HG02870 (cell line): Measurements from ENCODE around the gene CHN2.
"Not testable (repeated sequence)": the region's sequence is repeated elsewhere in the genome, so short reads cannot be mapped to it uniquely, and the experiment has no call there.

ENCODE experiments used
- ATAC-seq: cut with Tn5 transposase; IDR thresholded peaks from one replicate; pipeline ENCODE4 v1.9.1; 2021; ENCODE audit warnings: mild to moderate bottlenecking, moderate library complexity; ENCODE audit not compliant: unreplicated experiment

The CHN2 gene

GRCh38 chr7:29255199-29255878, 60.8 kb downstream of the CHN2 start:
- no peak for ATAC-seq

GRCh38 chr7:29255906-29256692, 61.5 kb downstream of the CHN2 start:
- ATAC-seq: no peak

GRCh38 chr7:29256693-29257002, 62.1 kb downstream of the CHN2 start:
- ATAC-seq: no peak

GRCh38 chr7:29258951-29259350, 64.4 kb downstream of the CHN2 start:
- ATAC-seq: no peak

DNA sequence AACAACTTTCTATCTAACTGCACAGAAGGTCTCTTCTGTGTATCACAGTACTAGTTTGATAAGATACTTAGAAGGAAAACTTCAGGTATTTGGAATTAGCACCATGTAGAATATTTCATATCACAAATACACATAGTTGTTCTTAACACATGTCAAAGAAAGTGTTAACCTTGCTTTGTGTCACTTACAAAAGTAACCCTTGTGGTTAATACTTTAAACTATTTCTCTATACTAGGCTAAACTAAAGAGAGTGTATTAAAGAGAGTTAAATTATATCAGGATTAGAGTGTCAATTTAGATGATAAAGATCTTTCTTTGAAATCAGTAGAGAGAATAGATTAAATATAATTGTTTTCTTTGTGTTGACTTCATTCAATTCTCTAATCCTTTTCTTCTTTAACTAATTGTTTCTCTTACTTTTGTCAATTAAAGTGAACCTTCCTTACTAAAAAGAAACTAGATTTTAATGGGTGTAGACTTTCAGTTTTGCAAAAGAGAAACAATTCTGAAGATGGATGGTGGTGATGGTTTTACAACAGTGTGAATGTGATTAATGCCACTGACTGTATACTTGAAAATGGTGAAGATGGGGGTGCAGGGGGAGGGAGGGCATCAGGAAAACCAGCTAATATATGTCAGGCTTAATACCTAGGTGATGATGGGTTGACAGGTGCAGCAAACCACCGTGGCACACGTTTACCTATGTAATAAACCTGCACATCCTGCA, 67.8 kb downstream of the CHN2 start:
- no peak for ATAC-seq

DNA sequence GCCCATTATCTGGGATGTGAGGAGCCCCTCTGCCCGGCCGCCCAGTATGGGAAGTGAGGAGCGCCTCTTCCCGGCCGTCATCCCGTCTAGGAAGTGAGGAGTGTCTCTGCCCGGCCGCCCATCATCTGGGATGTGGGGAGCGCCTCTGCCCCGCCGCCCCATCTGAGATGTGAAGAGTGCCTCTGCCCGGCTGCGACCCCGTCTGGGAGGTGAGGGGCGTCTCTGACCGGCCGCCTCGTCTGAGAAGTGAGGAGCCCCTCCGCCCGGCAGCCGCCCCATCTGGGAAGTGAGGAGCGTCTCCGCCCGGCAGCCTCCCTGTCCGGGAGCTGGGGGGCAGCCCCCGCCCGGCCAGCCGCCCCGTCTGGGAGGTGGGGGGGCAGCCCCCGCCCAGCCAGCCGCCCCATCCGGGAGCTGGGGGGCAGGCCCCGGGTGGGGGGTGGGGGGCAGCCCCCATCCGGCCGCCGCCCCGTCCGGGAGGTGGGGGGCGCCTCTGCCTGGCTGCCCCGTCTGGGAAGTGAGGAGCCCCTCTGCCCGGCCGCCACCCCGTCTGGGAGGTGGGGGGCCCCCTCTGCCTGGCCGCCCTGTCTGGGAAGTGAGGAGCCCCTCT, 69.1 kb downstream of the CHN2 start:
- not testable (repeated sequence) for ATAC-seq

DNA sequence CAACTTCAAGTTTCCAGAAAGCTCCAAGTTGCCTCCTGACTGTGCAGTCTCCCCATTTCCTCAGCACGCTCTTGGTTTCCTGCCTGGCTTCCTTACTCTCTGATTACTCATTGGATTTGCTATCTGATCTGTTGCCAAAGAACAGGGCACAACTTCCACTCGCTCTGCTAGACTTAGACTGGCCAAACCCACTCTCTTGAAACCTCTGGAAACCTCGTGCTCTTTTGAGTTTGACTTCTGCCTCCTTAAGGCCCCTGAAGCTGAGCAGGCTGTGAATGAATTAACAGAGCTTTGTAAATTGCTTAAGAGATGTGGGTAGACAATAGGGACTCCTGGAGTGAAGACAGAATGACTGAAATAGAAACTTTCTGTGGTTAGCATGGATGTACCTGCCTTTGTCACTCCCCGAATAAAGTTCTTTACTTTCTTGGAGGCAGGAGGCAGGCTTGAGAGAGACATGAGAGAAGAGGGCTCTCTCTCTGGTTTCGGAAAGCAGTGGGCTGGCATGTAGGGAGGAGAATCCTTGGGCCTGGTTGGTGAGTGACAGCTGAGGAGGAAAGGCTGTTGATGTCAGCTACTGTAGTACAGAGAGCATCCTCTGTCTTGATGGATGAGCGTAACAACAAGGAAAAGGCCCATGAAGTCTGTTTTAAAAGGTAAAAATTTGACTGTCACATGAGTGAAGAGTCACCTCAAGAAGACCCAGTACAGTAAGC, 70.8 kb downstream of the CHN2 start:
- no peak for ATAC-seq

- ATAC-seq: no peak
Observed at GRCh38 chr7:29269935-29270334, 75.4 kb downstream of the CHN2 start.

DNA sequence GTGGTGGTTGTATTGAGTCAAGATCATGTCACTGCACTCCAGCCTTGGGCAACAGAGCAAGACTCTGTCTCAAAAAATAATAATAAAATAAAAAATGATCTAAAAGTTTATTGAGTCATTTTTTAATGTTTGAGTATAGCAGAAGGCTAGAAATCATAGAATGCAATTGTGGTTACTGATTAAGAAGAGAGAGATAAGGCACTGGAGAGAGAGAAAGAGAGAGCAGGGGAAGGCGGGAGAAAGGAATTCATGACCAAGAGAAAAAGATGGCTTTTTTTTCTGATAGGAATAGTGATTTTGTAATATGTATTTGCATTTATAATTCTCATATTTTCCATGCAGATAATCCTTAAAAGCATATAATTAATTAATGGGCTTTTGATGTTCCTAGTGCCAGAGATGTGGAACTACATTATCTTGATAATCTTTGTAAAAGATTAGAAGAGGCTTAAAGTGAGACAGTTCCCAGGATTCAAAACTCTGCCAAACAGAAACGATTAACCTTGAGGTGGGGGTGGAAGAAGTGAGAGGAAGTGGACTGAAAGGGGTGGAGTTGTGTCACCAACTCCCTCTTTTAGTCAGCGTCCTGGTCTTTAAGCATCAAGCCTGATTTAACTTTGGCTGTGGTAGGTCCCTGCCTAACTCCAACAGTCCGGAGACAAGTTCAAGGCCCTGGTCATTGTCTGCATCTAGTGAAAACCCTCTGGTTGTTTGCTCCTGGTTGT, 76.2 kb downstream of the CHN2 start:
- no peak for ATAC-seq

GRCh38 chr7:29271319-29271658, 76.7 kb downstream of the CHN2 start:
- ATAC-seq: no peak

DNA sequence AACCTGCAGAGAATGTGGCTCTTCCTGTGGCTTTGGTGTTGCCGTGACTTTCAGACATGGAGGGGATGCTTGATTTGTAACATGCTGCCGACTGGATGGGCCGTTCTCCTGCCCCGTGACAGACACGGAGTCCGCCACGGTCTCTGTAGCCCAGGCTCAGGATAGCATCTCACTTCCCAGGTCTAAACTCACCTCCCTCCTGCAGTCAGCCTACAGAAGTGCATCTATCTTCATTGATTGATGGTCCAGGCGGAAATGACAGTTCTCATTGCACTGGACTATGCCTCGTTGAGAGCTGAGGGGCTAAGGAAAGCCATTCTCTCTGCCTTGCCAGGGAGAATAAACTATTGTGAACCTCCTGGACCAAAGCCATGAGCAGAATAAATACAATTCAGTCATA, 77.5 kb downstream of the CHN2 start:
- no peak for ATAC-seq

DNA sequence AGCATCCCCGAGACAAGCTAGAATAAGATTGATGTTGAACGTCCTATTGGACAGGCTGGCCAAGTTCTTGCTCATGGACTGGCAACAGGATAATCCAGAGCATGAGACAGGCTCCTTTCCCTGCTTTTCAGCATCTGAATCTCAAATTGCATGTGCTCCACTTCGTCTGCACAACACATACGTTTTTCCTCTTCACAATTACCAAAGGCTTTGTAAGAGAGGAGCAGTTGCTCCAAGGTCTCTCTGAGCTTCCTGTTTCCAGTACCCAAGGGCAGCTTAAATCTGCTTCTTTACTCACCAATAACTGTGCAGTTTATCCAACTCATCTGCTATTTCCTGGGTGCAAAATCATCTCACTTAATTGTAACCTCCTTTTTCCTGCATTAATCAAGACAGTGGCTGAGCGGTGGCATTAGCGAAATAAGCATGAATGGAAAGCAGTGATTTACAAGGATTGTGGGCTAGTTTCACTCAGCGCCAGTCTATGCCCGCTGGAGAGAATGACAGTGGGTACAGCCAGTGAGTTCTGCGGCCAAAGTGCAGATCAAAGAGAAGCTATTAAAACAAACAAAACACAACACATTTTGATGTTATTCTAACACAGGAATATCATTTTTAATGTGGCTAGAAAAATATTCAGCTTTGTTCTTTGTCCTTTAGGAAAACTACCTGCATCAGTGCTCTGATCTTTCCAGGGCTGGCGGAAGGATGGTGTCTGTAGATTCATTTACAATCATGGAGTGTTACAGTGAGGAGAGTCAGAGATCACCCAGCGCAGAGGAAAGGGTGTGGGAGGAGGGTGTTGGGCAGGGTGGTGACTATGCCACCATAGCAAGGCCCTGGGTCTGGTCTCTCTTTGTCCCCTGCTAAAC, 79.8 kb downstream of the CHN2 start:
- ATAC-seq: no peak

DNA sequence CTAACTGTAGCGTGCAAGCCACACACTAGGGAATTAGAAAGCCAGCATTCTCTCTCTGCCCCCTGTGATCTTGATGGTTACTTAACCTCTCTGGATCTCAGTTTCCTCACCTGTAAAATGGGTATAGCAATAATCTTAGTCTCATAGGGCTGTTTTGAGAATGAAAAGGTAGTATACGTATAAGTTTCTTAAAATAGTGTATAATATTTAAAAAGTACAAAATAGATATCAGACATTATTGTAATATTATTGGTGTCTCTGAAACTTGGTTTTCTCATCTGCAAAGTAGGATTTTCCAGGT, 80.4 kb downstream of the CHN2 start:
- ATAC-seq: no peak

DNA sequence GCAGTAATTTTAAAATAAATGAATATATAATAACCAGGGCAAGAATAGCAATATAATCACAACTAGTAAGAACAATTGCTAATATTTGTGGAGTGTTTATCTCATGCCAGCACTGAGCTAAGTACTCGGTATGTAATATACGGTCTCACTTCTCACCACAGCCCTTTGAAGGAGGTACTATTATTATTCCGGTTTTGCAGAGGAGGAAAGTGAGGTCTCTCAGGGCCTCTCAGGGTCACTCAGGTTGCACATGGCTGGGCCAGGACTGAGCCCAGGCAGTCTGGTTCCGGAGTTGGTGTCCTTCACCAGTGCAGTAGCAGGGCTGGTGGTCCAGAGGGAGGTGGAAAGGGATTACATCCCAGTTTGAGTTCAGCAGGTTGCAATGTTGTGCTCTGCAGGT, 80.9 kb downstream of the CHN2 start:
- no peak for ATAC-seq

GRCh38 chr7:29276199-29276598, 81.6 kb downstream of the CHN2 start:
- ATAC-seq: no peak

DNA sequence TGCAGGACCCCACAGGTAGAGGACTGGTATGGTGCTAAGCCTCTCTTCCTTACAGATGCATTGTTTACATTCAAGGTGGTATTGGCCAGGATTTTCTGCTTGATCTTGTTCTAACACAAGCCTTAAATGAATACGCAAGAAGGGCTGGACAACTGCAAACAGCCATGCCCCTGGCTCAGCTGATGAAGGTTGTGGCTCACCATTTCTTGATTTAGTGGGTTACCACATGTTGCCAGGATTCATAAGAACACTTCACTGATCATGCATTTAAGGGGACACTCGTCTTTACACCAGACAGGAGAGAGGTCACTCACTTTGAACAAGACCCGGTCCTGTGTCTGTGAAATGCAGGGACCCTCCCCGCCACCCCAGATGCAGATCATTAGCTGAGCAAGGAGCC, 82.2 kb downstream of the CHN2 start:
- no peak for ATAC-seq

DNA sequence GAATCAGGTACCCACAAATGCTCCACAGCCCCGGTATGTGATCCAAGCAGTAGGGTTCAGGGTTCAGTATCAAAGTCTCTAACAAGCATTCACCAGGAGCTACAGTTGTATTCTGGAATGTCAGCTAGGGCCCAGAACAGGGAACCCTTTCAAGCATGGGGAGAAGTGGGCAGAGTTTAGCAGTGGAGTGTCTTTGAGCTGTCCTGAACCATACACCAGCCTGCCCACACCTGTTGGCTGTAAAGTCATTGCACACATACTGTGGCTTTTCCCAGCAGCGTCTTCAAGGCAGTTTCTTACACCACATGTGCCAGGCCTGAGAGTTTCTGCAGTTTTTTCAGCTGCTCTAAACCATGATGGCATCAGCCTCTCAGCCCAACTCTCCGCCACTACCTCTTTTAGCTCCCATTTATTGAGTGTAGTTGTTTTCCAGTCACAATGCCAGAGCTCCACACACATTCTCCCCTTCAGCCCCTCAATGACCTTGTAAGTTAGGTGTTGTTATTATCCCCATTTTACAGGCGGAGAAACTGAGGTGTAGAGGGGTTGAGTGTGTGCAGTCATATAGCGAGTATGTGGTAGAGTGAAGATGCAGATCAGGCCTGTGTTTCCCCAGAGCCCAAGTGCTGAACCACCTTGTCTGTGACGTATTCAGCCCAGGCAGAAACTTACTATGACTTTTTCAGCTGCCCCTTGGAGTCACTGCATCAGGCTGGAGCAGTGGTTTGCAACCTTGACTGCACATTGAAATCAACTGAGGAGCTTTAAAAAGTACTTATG, 83.1 kb downstream of the CHN2 start:
- no peak for ATAC-seq

- no peak for ATAC-seq
Observed at GRCh38 chr7:29278337-29279069, 83.9 kb downstream of the CHN2 start.
